PC-3 (cell line): ENCODE results near the gene ARPC4. TPM values are rescaled to one million over a fixed set of nuclear protein-coding genes. Genes with fewer than 3 reads are reported as not detected.
A peak's percentile ranks its signal among the peaks of the same experiment; 100 is the strongest.

ENCODE experiments used
- ATAC-seq: fragments of 200-7000 bp; cut with Tn5 transposase; 2 replicates; pipeline ENCODE4 v1.9.1; 2020; ENCODE audit warnings: mild to moderate bottlenecking, moderate library complexity
- BruUV-seq: library from RNA; stranded (reverse); fragments of 400-500 nt; replicated peaks from 2 replicates; lab custom pipeline; 2021; lab: Mats Ljungman, UMichigan
- CTCF ChIA-PET: fragments of 300-600 bp; sonication (Branson Sonifier 250); formaldehyde crosslinking; loops from one replicate; lab custom pipeline; 2022; ENCODE audit warnings: antibody characterized with exemption; lab: Charles Lee
- POLR2A ChIA-PET: fragments of 300-600 bp; sonication (Branson Sonifier 250); formaldehyde crosslinking; loops from one replicate; lab custom pipeline; 2022; ENCODE audit warnings: antibody characterized with exemption; ENCODE audit not compliant: unreplicated experiment; lab: Charles Lee
- DNase-seq: peaks from one replicate; pipeline ENCODE4 v3.0.0-alpha.2; 2015
- H2AFZ ChIP-seq: fragments of 300-600 bp; sonication (generic); 2 replicates; pipeline ENCODE4 v1.6.0; 2016; ENCODE audit warnings: antibody characterized with exemption, low read length
- H3F3A ChIP-seq: fragments of 300-600 bp; sonication (generic); one replicate; pipeline ENCODE4 v1.6.0; 2017; ENCODE audit warnings: antibody characterized with exemption, low read length, control low read depth, mild to moderate bottlenecking; ENCODE audit not compliant: unreplicated experiment
- H3K27ac ChIP-seq: fragments of 300-600 bp; sonication (generic); 2 replicates; pipeline ENCODE4 v1.5.1; 2016; ENCODE audit warnings: mild to moderate bottlenecking, low read length
- H3K27me3 ChIP-seq: fragments of 300-600 bp; sonication (generic); 2 replicates; pipeline ENCODE4 v1.6.1; 2016; ENCODE audit warnings: low read length, mixed read lengths
- H3K36me3 ChIP-seq: fragments of 300-600 bp; sonication (generic); 2 replicates; pipeline ENCODE4 v1.6.1; 2016; ENCODE audit warnings: low read depth, mixed run types, low read length, mixed read lengths
- H3K4me1 ChIP-seq: fragments of 300-600 bp; sonication (generic); 2 replicates; pipeline ENCODE4 v1.5.1; 2016; ENCODE audit warnings: low read length; ENCODE audit not compliant: insufficient read depth
- H3K4me2 ChIP-seq: fragments of 300-600 bp; sonication (generic); 2 replicates; pipeline ENCODE4 v1.6.0; 2016; ENCODE audit warnings: low read length
- H3K4me3 ChIP-seq: fragments of 300-600 bp; sonication (generic); 2 replicates; pipeline ENCODE4 v1.5.1; 2016; ENCODE audit warnings: mild to moderate bottlenecking, low read length, mixed read lengths
- H3K79me2 ChIP-seq: fragments of 300-600 bp; sonication (generic); 2 replicates; pipeline ENCODE4 v1.6.1; 2017; ENCODE audit warnings: low read length, mixed read lengths
- H3K9ac ChIP-seq: fragments of 300-600 bp; sonication (generic); 2 replicates; pipeline ENCODE4 v1.6.0; 2016; ENCODE audit warnings: mild to moderate bottlenecking, low read length
- H3K9me2 ChIP-seq: fragments of 300-600 bp; sonication (generic); replicated peaks from 2 replicates; pipeline ENCODE4 v1.6.1; 2016; ENCODE audit warnings: mixed run types, low read length, mixed read lengths
- H3K9me3 ChIP-seq: fragments of 300-600 bp; sonication (generic); 2 replicates; pipeline ENCODE4 v1.6.1; 2016; ENCODE audit warnings: low read length, mixed read lengths
- H4K20me1 ChIP-seq: fragments of 300-600 bp; sonication (generic); 2 replicates; pipeline ENCODE4 v1.6.1; 2016; ENCODE audit warnings: low read length, mixed read lengths
- EZH2 ChIP-seq: fragments of 300-600 bp; sonication (generic); IDR thresholded peaks from one replicate; pipeline ENCODE4 v1.6.1; 2017; ENCODE audit warnings: antibody characterized with exemption, mild to moderate bottlenecking, low read length; ENCODE audit not compliant: unreplicated experiment
- EZH2phosphoT487 ChIP-seq: fragments of 300-600 bp; sonication (generic); IDR thresholded peaks from 2 replicates; pipeline ENCODE4 v1.6.1; 2018; ENCODE audit warnings: mild to moderate bottlenecking, antibody characterized with exemption, low read length, borderline replicate concordance
- intact Hi-C: fragments of 100-400 bp; cut with micrococcal nuclease; formaldehyde crosslinking; loops from 2 replicates; pipeline ENCODE4 v1.9.0; 2023
- total RNA-seq: library from RNA; depleted of rRNA; stranded (reverse); fragments of >200 nt; gene quantifications from 2 replicates; pipeline ENCODE4 v1.2.3, GENCODE V29; 2014
- TF ChIP-seq, protein P1 (sequence below): fragments of 300-600 bp; sonication (generic); conservative IDR thresholded peaks from 2 replicates; pipeline ENCODE4 v1.5.1; 2017; ENCODE audit warnings: antibody characterized with exemption, low read depth, mild to moderate bottlenecking, low read length

Gene ARPC4
- total RNA-seq, 1 experiment from 2014 or later, result 223 TPM

DNA sequence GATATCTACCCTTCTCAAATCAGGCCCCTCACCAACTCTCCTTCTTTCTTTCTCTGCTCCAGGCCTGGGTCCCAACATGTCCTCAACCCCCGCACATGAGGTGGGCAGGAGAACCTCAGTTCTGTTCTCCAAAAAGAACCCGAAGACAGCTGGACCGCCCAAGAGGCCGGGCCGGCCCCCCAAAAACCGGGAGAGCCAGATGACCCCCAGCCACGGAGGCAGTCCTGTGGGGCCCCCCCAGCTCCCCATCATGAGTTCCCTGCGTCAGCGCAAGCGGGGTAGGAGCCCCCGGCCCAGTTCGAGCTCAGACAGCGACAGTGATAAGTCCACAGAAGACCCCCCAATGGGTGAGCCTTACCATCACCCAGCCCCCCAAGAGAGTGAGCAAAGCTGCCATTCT, 48.7 kb upstream of the ARPC4 start:
- intact Hi-C loops, result no loop called here
- no peaks in the 10 kb centered on the region for H3K9me2 ChIP-seq
- H3K4me2 ChIP-seq, result no peak overlapping the region
- H3F3A ChIP-seq, result peaks cover 2% of the 10 kb centered on the region
- no peaks in the 10 kb centered on the region for H4K20me1 ChIP-seq
- no peaks in the 10 kb centered on the region for H3K27me3 ChIP-seq
- H2AFZ ChIP-seq, result no peak overlapping the region
- POLR2A ChIA-PET, result no interaction called here
- DNase-seq (no peak), ATAC-seq (no peak)
- no peaks in the 10 kb centered on the region for H3K79me2 ChIP-seq
- H3K27ac ChIP-seq, result no peak overlapping the region
- H3K4me1 ChIP-seq, result peaks cover 11% of the 10 kb centered on the region
- CTCF ChIA-PET, result no interaction called here
- no peak overlapping the region for H3K4me3 ChIP-seq
- no peak overlapping the region for H3K9ac ChIP-seq
- peaks cover 70% of the 10 kb centered on the region for H3K36me3 ChIP-seq
- no peaks in the 10 kb centered on the region for H3K9me3 ChIP-seq
- TF ChIP-seq EZH2phosphoT487 (no peak), EZH2 (no peak)
- TF ChIP-seq, protein P1, sequence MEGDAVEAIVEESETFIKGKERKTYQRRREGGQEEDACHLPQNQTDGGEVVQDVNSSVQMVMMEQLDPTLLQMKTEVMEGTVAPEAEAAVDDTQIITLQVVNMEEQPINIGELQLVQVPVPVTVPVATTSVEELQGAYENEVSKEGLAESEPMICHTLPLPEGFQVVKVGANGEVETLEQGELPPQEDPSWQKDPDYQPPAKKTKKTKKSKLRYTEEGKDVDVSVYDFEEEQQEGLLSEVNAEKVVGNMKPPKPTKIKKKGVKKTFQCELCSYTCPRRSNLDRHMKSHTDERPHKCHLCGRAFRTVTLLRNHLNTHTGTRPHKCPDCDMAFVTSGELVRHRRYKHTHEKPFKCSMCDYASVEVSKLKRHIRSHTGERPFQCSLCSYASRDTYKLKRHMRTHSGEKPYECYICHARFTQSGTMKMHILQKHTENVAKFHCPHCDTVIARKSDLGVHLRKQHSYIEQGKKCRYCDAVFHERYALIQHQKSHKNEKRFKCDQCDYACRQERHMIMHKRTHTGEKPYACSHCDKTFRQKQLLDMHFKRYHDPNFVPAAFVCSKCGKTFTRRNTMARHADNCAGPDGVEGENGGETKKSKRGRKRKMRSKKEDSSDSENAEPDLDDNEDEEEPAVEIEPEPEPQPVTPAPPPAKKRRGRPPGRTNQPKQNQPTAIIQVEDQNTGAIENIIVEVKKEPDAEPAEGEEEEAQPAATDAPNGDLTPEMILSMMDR, result no peak
- no TSS peak for BruUV-seq

DNA sequence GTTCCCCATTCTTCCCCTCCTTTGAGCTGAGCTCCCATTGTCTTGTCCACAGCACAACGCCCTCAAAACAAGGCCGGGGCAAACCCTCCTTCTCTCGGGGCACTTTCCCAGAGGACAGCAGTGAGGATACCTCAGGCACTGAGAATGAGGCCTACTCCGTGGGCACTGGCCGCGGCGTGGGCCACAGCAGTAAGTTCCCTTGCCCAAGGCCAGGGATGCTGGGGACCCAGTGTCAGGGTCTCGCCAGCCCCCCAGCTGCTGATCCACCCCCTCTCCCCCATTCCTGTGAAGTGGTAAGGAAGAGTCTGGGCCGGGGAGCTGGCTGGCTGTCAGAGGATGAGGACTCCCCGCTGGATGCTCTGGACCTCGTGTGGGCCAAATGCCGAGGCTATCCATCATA, 47.4 kb upstream of the ARPC4 start:
- TF ChIP-seq, protein P1, result no peak
- TF ChIP-seq EZH2, result no peak
- no peak for TF ChIP-seq EZH2phosphoT487
- H3K27ac ChIP-seq, result no peak overlapping the region
- no peaks in the 10 kb centered on the region for H3K27me3 ChIP-seq
- no peak overlapping the region for H3K4me3 ChIP-seq
- H3K36me3 ChIP-seq, result peaks cover 58% of the 10 kb centered on the region
- H3K4me1 ChIP-seq, result peaks cover 14% of the 10 kb centered on the region
- POLR2A ChIA-PET, result no interaction called here
- peaks cover 3% of the 10 kb centered on the region for H3K79me2 ChIP-seq
- H2AFZ ChIP-seq, result no peak overlapping the region
- BruUV-seq, result no TSS peak
- peaks cover 4% of the 10 kb centered on the region for H3F3A ChIP-seq
- no peaks in the 10 kb centered on the region for H3K9me3 ChIP-seq
- no peaks in the 10 kb centered on the region for H3K9me2 ChIP-seq
- no peak overlapping the region for H3K4me2 ChIP-seq
- DNase-seq (no peak), ATAC-seq (no peak)
- H3K9ac ChIP-seq, result no peak overlapping the region
- intact Hi-C loops, result no loop called here
- CTCF ChIA-PET, result no interaction called here
- no peaks in the 10 kb centered on the region for H4K20me1 ChIP-seq

DNA sequence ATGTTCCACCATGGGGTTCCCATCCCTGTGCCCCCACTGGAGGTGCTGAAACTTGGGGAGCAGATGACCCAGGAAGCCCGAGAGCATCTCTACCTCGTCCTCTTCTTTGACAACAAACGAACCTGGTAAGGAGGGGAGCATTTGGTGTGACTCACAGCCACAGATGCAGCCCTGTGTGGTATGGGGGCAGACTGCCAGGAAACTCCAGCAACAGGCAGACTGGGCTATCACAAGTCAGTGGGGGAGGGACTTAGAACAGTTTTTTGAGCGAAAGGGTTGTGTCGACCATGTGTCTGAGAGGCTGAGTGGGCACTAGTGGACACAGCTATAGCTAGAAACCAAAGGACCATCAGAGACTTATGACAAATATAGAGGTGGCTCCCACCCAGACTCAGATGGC, 46.6 kb upstream of the ARPC4 start:
- Histone ChIP-seq H3K27me3 (no peaks in the 10 kb centered on the region), H4K20me1 (no peaks in the 10 kb centered on the region), H3K4me3 (no peak overlapping the region), H3K27ac (no peak overlapping the region), H3K36me3 (peaks cover 53% of the 10 kb centered on the region), H3K9me2 (no peaks in the 10 kb centered on the region), H3K4me2 (no peak overlapping the region), H3K4me1 (peaks cover 22% of the 10 kb centered on the region), H3K9ac (no peak overlapping the region), H3K79me2 (peaks cover 12% of the 10 kb centered on the region), H3F3A (peaks cover 4% of the 10 kb centered on the region), H3K9me3 (no peaks in the 10 kb centered on the region), H2AFZ (no peak overlapping the region)
- CTCF ChIA-PET, result no interaction called here
- ATAC-seq (no peak), DNase-seq (peak; percentile 45)
- POLR2A ChIA-PET, result no interaction called here
- TF ChIP-seq EZH2 (no peak), EZH2phosphoT487 (no peak)
- TF ChIP-seq, protein P1, result no peak
- intact Hi-C loops, result no loop called here
- BruUV-seq, result no TSS peak
